PC-3 (cell line): Measurements from ENCODE around the gene TMEM164.

Source experiments
- CTCF ChIP-seq: fragments of 300-600 bp; sonication (generic); conservative IDR thresholded peaks from 2 replicates; pipeline ENCODE4 v1.5.1; 2017; ENCODE audit warnings: antibody characterized with exemption, low read depth, mild to moderate bottlenecking, low read length
- EZH2 ChIP-seq: fragments of 300-600 bp; sonication (generic); IDR thresholded peaks from one replicate; pipeline ENCODE4 v1.6.1; 2017; ENCODE audit warnings: antibody characterized with exemption, mild to moderate bottlenecking, low read length; ENCODE audit not compliant: unreplicated experiment
- EZH2phosphoT487 ChIP-seq: fragments of 300-600 bp; sonication (generic); IDR thresholded peaks from 2 replicates; pipeline ENCODE4 v1.6.1; 2018; ENCODE audit warnings: mild to moderate bottlenecking, antibody characterized with exemption, low read length, borderline replicate concordance

DNA sequence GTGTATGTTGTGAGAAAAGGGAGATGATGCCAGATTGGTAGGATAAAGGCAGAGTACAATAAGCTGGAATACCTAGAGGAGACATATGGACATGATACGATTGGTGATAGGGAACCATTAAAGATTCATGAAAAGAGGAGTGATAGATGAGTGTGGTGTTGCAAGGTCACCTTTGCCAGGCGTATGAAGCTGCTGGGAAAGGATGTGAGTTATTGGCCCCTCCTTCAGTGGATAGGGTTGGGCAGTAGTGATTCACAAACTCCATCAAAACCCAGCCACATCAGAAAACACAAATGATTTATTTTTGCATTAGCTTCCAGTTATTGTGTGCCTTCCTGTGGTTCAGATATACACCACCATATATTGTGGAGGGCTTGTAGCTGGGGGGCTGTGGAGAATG is 34.3 kb downstream of the TMEM164 start:
- TF ChIP-seq CTCF (no peak), EZH2 (no peak), EZH2phosphoT487 (no peak)
